SKM-1 (cell line): ENCODE measurements around the gene ELANE.

Experiments used
- DNase-seq: peaks from one replicate; lab custom pipeline; 2025; ENCODE audit not compliant: unreplicated experiment; lab: John Stamatoyannopoulos, UW

ELANE gene

GRCh38 chr19:892894-893689 is 41.0 kb downstream of the ELANE start, which contains the start of the genes MED16 and RNU6-9:
MED16 (minus strand) TSS chr19:893187; CDS start chr19:891131, 2,056 bp downstream.
RNU6-9 (plus strand) TSS chr19:893484.
- DNase-seq = peak; percentile 88

GRCh38 chr19:896434-896833 is 44.3 kb downstream of the ELANE start:
- DNase-seq = no peak

GRCh38 chr19:896999-897398 is 44.9 kb downstream of the ELANE start:
- no peak for DNase-seq

GRCh38 chr19:897442-898039 is 45.4 kb downstream of the ELANE start:
- DNase-seq = no peak

- no peak for DNase-seq
Observed at GRCh38 chr19:898663-899062, 46.6 kb downstream of the ELANE start.

GRCh38 chr19:899336-900042 is 47.4 kb downstream of the ELANE start:
- DNase-seq = no peak

- DNase-seq = no peak
Observed at GRCh38 chr19:900043-900301, 47.9 kb downstream of the ELANE start.

GRCh38 chr19:900302-901111 is 48.4 kb downstream of the ELANE start:
- no peak for DNase-seq

GRCh38 chr19:901216-902092 is 49.4 kb downstream of the ELANE start:
- DNase-seq = no peak

GRCh38 chr19:902093-902370 is 49.9 kb downstream of the ELANE start:
- DNase-seq = no peak

GRCh38 chr19:902446-903226 is 50.5 kb downstream of the ELANE start:
- DNase-seq = no peak

GRCh38 chr19:903266-903797 is 51.2 kb downstream of the ELANE start:
- no peak for DNase-seq

GRCh38 chr19:904545-904944 is 52.4 kb downstream of the ELANE start:
- no peak for DNase-seq
